Measurements from ENCODE around the gene UBE2F. TPM values are rescaled to one million over a fixed set of nuclear protein-coding genes. Genes with fewer than 3 reads are reported as not detected.

Gene UBE2F
- total and polyA plus RNA-seq, 2 of the 13 experiments (the other 11 are each of a cell fraction or from before 2014, with no cell fraction given) = 35.4 to 73.1 TPM

DNA sequence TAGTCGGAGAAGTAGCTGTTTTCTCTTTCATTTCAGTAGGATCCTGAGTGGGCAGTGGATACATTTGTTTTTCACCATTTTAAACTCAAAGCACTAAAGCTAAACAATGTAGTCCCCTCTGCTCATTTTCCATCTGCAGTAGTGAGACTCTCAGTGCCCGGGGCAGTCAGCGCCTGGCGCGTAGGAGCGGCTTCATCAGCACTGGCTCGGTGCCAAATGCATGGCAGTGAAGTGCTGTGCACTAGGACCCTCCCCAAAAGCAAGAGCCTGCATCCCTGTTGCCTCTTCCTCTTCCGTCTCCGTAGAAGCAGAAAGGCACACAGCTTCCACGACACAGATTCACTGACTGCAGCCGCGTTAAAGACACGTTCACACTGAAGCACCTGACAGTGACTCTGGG, 114.3 kb downstream of the UBE2F start (continued):
- TF ChIP-seq, protein P1, sequence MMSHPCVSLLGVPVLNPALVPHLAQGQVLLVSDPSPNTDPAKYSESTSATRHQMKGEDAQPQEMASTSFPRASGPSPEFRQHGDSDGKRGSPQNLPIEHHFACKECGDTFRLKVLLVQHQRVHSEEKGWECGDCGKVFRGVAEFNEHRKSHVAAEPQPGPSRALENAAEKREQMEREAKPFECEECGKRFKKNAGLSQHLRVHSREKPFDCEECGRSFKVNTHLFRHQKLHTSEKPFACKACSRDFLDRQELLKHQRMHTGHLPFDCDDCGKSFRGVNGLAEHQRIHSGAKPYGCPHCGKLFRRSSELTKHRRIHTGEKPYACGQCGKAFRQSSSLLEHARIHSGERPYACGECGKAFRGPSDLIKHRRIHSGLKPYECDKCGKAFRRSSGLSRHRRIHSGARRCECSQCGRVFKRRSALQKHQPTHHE (CRISPR knock-in tag; IDR thresholded peaks at IDR 0.05; ENCODE audit: borderline replicate concordance) = no peak
- TF ChIP-seq ZNF652 (CRISPR knock-in tag; IDR thresholded peaks at IDR 0.05; ENCODE audit: borderline replicate concordance, low read depth) (no peak), NCOA2 (CRISPR knock-in tag; IDR thresholded peaks at IDR 0.05) (no peak), KLF16 (CRISPR knock-in tag; IDR thresholded peaks at IDR 0.05) (no peak), ZNF121 (CRISPR knock-in tag; IDR thresholded peaks at IDR 0.05) (no peak), ZFP36L2 (CRISPR knock-in tag; IDR thresholded peaks at IDR 0.05) (no peak), ZBTB7A (CRISPR knock-in tag; IDR thresholded peaks at IDR 0.05) (no peak)
- TF ChIP-seq, protein P2, sequence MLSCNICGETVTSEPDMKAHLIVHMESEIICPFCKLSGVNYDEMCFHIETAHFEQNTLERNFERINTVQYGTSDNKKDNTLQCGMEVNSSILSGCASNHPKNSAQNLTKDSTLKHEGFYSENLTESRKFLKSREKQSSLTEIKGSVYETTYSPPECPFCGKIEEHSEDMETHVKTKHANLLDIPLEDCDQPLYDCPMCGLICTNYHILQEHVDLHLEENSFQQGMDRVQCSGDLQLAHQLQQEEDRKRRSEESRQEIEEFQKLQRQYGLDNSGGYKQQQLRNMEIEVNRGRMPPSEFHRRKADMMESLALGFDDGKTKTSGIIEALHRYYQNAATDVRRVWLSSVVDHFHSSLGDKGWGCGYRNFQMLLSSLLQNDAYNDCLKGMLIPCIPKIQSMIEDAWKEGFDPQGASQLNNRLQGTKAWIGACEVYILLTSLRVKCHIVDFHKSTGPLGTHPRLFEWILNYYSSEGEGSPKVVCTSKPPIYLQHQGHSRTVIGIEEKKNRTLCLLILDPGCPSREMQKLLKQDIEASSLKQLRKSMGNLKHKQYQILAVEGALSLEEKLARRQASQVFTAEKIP (CRISPR knock-in tag; IDR thresholded peaks at IDR 0.05; ENCODE audit: borderline replicate concordance) = no peak
- TF ChIP-seq, protein P3, sequence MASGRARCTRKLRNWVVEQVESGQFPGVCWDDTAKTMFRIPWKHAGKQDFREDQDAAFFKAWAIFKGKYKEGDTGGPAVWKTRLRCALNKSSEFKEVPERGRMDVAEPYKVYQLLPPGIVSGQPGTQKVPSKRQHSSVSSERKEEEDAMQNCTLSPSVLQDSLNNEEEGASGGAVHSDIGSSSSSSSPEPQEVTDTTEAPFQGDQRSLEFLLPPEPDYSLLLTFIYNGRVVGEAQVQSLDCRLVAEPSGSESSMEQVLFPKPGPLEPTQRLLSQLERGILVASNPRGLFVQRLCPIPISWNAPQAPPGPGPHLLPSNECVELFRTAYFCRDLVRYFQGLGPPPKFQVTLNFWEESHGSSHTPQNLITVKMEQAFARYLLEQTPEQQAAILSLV (CRISPR knock-in tag; IDR thresholded peaks at IDR 0.05; ENCODE audit: borderline replicate concordance) = no peak

DNA sequence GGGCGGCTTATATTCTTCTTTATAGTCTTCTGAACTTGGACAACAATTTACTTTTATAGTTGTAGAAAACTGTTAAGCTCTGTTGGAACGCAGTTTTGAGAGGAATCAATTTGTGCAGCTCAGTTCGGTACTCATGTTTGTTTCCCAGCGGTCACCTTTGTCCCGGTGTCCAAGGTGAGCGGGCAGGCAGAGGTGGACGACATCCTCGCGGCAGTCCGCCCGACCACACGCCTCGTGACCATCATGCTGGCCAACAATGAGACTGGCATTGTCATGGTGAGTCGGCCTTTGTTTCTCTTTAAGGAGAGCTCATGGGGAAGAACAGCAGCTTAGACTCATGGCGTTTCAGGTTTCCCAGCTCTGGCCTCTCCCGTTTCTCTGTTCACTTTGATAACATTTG, 114.7 kb downstream of the UBE2F start:
- ChIA-PET CTCF (ENCODE audit: low intra/inter-chr PET ratio, low total read pairs) (no interaction called here), POLR2A (interaction anchor here (1.5 kb wide), 1 partner anchor 20 kb away, joined by 12 read pairs; the partner anchor contains the start of gene SCLY)
- DNase-seq (ENCODE audit: low spot score) = no peak
- H3K36me3 ChIP-seq (replicated peaks in 1 of 2; ENCODE audit: control insufficient read depth in 1 of 2, insufficient read depth in 2 of 2, low read length in 2 of 2) = peaks cover 27 to 45% of the 10 kb centered on the region in 2 experiments
- H3K4me2 ChIP-seq (ENCODE audit: low read depth, low read length) = no peak overlapping the region
- no peak for ATAC-seq
- no peak for FAIRE-seq
- no peak overlapping the region for H3K4me3 ChIP-seq (replicated peaks in 1 of 3; ENCODE audit: insufficient read depth in 1 of 3, low read depth in 2 of 3, low read length in 3 of 3)
- H3K9me3 ChIP-seq (ENCODE audit: low read length) = peaks cover 7% of the 10 kb centered on the region; the same call in 1 of the 2 replicates
- 98% methylated on average over 16 of the region's 16 CpGs for WGBS (ENCODE audit: low lambda C conversion rate)
- H3K79me2 ChIP-seq (ENCODE audit: insufficient read depth, low read length) = peaks cover 4% of the 10 kb centered on the region
- H4K20me1 ChIP-seq (ENCODE audit: insufficient read depth, low read length) = no peaks in the 10 kb centered on the region
- BruUV-seq (replicated peaks) = no TSS peak
- no peaks in the 10 kb centered on the region for H3K27me3 ChIP-seq (ENCODE audit: control insufficient read depth in 1 of 2, insufficient read depth in 2 of 2, low read length in 2 of 2)
- in situ Hi-C loops (cut with HindIII; ENCODE audit: extremely low pct_ligation_motif_present, low pct_unique_long_range_greater_than_20kb) = no loop called here
- H3K27ac ChIP-seq (ENCODE audit: extremely low read length, insufficient read depth, low read length) = no peak overlapping the region
- TF ChIP-seq ZNF776 (CRISPR knock-in tag; IDR thresholded peaks at IDR 0.05) = 0 out of 2 replicates have a peak, but pooled peaks have one; percentile 29
- TF ChIP-seq SETDB1 (CRISPR knock-in tag; IDR thresholded peaks at IDR 0.05; ENCODE audit: borderline replicate concordance) = 0 out of 2 replicates have a peak, but pooled peaks have one; percentile 27
- no peak for TF ChIP-seq MAFK (conservative IDR thresholded peaks at IDR 0.05 in 1 of 2, IDR thresholded peaks at IDR 0.05 in 1 of 2; ENCODE audit: low read length in 2 of 2)
- TF ChIP-seq, protein P4, sequence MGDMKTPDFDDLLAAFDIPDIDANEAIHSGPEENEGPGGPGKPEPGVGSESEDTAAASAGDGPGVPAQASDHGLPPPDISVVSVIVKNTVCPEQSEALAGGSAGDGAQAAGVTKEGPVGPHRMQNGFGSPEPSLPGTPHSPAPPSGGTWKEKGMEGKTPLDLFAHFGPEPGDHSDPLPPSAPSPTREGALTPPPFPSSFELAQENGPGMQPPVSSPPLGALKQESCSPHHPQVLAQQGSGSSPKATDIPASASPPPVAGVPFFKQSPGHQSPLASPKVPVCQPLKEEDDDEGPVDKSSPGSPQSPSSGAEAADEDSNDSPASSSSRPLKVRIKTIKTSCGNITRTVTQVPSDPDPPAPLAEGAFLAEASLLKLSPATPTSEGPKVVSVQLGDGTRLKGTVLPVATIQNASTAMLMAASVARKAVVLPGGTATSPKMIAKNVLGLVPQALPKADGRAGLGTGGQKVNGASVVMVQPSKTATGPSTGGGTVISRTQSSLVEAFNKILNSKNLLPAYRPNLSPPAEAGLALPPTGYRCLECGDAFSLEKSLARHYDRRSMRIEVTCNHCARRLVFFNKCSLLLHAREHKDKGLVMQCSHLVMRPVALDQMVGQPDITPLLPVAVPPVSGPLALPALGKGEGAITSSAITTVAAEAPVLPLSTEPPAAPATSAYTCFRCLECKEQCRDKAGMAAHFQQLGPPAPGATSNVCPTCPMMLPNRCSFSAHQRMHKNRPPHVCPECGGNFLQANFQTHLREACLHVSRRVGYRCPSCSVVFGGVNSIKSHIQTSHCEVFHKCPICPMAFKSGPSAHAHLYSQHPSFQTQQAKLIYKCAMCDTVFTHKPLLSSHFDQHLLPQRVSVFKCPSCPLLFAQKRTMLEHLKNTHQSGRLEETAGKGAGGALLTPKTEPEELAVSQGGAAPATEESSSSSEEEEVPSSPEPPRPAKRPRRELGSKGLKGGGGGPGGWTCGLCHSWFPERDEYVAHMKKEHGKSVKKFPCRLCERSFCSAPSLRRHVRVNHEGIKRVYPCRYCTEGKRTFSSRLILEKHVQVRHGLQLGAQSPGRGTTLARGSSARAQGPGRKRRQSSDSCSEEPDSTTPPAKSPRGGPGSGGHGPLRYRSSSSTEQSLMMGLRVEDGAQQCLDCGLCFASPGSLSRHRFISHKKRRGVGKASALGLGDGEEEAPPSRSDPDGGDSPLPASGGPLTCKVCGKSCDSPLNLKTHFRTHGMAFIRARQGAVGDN (CRISPR knock-in tag; IDR thresholded peaks at IDR 0.05) = peak; percentile 26; the same call in 1 of the 2 replicates
- H2AFZ ChIP-seq (ENCODE audit: low read length) = no peak overlapping the region
- peaks cover 46% of the 10 kb centered on the region for H3K4me1 ChIP-seq (ENCODE audit: insufficient read depth, low read length)
- intact Hi-C loops (cut with micrococcal nuclease; ENCODE audit: unreplicated experiment) = no loop called here
- H3K9ac ChIP-seq (ENCODE audit: insufficient read depth, low read depth, low read length) = no peak overlapping the region
